NCI-H128 (cell line): ENCODE measurements around the gene TEX11.
"Not testable (repeated sequence)": the region's sequence is repeated elsewhere in the genome, so short reads cannot be mapped to it uniquely, and the experiment has no call there.

ENCODE experiments used
- DNase-seq: peaks from one replicate; lab custom pipeline; 2025; ENCODE audit not compliant: unreplicated experiment; lab: John Stamatoyannopoulos, UW

Gene TEX11

DNA sequence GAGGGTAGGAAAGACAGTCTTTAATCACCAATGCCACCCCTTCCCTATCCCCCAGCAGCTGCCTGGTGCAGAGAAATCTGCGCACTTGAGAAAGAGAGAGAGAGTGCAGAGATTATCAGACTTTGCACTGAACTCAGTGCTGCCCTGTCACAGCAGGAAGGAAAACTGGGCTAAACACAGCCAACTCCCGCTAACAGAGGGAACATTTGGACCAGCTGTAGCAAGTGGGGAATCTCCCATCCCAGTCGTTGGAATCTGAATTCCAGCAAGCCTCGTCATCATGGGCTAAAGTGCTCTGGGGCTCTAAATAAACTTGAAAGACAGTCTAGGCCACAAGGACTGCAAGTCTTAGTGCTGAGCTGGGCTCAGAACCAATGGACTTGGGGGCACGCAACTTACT, 295.2 kb downstream of the TEX11 start:
- DNase-seq: no peak

DNA sequence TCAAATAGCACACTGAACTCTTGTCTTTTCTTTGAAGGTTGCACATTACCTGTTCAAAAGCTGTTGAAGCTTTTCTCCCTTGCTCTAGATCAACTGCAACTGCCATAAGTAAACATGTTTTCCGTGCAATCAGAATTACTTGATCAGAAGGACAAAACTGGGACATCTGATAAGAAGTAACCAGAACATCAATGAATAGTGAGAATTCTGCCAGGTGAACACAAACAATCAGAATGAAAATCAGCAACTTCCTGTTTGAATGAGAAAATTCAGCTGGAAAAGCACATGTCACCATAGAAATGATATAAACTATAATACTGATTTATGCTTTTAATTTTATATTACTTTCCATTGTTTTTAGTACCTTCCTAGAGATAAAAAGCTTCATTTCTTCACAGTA, 303.2 kb downstream of the TEX11 start:
- DNase-seq: no peak

- no peak for DNase-seq
These were observed 316.4 kb downstream of the TEX11 start for GRCh38 chrX:70592091-70592490.

DNA sequence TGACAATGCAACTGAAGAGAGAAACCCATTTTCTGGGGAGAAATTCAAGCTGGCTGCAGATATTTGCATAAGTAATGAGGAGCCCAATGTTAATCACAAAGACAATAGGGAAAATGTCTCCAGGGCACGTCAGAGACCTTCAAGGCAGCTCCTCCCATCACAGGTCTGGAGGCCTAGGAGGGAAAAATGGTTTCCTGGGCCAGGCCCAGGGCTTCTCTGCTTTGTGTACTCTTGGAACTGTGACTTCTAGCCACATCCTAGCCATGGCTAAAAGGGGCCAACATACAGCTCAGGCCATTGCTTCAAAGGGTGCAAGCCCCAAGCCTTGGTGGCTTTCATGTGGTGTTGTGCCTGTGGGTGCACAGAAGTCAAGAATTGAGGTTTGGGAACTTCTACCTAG, 321.4 kb downstream of the TEX11 start:
- DNase-seq: not testable (repeated sequence)

GRCh38 chrX:70577442-70577841, 331.1 kb downstream of the TEX11 start:
- DNase-seq: no peak

GRCh38 chrX:70569922-70570576, 338.5 kb downstream of the TEX11 start:
- not testable (repeated sequence) for DNase-seq

DNA sequence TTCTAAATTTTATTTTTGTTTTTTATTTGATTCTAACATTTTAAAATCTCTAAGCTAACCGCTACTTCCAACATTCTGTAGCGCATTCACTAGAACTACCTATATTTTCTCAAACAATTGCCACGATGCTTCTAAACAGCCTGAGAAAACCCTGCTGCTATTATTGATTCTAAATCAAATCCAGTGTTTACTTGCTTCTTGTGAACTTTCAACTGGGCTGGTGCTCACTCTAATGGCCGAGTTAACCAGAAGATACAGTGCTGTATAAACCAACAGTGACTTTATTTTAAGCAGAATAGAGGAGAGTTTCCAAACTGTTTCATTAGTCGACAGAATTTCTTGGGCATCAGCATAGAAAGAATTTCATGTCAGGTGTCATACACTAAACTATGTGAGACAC, 353.6 kb downstream of the TEX11 start:
- DNase-seq: no peak

DNA sequence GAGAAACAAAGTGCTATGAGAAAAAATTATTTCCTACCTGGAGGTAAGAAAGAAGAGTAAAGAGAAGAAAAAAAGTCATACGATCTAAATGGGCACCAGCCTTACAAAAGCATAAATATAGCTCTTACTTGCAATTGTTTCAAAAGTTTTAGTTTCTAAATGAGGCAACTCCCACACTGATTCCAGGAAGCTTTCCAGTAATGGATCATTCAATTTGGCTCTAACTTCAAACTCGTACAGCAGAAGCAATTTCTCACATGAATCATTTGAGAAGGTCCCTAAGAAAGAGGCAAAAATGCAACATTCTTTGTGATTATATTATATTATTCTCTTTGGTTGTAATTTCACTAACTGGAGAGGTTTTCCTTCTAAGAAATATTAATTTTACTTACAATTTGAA, 354.0 kb downstream of the TEX11 start:
- DNase-seq: no peak

DNA sequence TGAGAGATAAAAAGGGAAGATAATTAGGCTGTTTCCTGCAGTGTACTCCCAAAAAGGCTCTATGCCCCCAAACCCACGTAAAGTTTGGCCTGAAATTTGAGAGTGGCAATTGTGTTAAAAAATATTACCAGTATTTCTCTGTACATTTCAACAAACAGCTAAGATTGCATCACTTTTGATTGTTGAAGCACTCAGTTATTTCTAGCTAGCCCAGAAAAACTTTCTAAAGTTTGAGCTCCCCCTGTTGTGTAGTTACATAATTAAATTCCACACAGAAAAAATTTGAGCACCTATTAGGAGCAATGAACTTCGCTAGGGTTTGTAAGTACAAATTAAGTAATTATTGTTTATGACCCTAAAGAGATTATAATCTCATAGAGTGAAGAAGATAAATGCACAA, 354.4 kb downstream of the TEX11 start:
- no peak for DNase-seq

DNA sequence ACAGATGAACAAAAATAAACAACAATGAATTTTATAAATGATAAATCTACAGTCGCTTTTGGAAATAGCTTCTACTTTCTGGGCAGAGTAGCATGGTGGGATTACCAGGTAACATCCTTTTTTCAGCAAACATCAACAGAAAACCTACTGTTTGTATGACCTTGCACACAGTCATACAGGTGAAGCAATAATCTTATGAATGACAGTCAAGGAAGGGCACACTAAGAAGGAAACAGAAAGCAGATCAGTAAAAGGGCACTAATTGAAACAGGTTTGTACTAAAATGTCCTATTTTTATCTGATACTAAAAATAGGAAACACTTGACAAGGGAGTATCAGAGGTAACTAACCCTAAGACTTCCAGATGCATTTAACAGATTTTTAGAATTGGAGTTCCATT, 355.0 kb downstream of the TEX11 start:
- no peak for DNase-seq

GRCh38 chrX:70552130-70552704, 356.3 kb downstream of the TEX11 start:
- no peak for DNase-seq

GRCh38 chrX:70549429-70549828, 359.1 kb downstream of the TEX11 start:
- no peak for DNase-seq

- DNase-seq: no peak
These were observed 373.3 kb downstream of the TEX11 start for GRCh38 chrX:70535198-70535597.

DNA sequence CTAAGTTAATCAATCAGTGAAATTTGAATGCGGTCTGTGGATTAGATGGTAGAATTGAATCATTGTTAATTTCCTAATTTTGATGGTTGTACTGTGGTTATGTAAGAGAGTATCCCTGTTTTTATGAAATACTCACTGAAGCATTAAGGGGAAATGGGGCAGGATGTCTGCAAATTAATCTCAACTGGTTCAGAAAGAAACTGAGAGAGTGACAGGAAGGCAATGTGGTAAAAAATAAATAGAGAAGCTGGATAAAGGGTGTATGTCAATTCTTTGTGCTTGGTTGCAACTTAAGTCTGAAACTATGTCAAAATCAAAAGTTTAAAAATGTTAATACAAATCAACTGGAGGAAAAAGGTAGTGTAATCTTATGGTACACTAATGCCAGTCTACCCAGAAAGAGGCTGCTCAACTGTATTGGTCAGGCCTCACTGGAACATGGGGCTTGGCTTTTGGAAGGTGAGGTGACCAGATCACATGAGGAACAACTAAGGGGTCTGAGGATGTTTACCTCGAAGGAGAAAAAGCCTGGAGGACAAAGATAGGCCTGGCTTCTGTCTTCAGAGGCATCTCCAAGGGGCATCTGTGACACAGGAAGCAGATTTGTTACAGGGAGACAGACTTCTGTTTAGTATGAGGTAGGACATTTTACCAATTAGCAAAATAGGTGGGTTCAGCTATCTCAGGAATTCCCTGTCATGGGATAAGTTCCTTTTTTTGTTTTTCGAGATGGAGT, 380.7 kb downstream of the TEX11 start:
- no peak for DNase-seq

GRCh38 chrX:70527053-70527452, 381.5 kb downstream of the TEX11 start:
- DNase-seq: no peak

GRCh38 chrX:70525733-70526132, 382.8 kb downstream of the TEX11 start:
- no peak for DNase-seq

DNA sequence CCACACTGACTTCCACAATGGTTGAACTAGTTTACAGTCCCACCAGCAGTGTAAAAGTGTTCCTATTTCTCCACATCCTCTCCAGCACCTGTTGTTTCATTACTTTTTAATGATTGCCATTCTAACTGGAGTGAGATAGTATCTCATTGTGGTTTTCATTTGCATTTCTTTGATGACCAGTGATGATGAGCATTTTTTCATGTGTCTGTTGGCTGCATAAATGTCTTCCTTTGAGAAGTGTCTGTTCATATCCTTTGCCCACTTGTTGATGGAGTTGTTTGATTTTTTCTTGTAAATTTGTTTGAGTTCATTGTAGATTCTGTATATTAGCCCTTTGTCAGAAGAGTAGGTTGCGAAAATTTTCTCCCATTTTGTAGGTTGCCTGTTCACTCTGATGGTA, 392.8 kb downstream of the TEX11 start:
- not testable (repeated sequence) for DNase-seq

GRCh38 chrX:70515270-70515669, 393.2 kb downstream of the TEX11 start:
- not testable (repeated sequence) for DNase-seq

DNA sequence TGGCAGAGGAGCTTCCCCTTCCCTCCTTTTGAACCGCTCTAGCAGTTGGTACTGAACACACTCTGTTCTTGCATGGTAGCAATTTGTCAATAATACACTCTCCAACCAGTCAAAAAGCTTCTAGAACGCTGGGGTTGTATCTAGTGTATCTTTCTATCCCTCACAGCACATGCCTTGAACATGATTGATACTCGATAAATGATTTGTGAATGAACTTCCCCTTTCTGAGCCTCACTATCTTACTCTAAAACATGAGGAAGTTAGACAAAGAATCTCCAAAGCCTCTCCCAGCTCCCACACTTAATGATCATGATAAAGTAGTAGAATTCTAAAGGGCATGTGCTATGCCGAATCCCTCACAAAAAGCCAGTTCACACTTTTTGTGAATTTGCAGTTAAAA, 399.4 kb downstream of the TEX11 start:
- no peak for DNase-seq

DNA sequence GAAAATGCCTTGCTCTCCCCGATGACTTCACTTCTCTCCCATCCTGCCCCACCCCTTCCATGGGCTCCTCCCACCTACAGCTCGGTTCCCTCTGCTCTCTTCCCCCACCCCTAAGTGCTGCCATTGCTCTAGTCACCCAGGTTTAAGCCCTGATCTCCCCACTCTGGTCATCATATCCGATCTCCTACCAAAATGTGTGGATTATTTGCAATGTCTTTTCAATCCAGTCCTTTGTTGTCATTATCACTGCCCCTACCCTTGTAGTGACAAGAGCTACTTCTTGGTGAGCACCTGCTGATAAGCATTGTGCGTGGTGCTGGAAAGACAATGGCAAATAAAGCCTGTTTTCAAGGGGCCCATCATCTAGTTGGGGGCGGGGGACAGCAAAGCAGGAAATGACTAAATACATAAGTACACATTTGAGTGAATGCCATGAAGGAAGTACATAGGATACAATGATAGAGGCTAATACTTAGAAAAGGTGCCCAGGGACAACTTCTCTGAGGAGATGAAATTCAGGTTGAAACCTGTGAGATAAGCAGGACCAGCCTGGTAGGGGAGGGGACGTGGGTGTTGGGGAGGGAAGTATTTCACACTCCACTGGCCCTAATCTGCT, 400.1 kb downstream of the TEX11 start:
- no peak for DNase-seq

- DNase-seq: no peak
These were observed 403.1 kb downstream of the TEX11 start for GRCh38 chrX:70505451-70505841.
